Progenitor cell of endocrine pancreas (in vitro differentiated cells): Measurements from ENCODE around the gene TCP11L2. TPM values are rescaled to one million over a fixed set of nuclear protein-coding genes. Genes with fewer than 3 reads are reported as not detected.

ENCODE experiments used
- DNase-seq: peaks from one replicate; pipeline ENCODE4 v3.0.0; 2021; ENCODE audit warnings: low spot score; ENCODE audit not compliant: unreplicated experiment
- H3K27ac Mint-ChIP-seq: 2 replicates; pipeline ENCODE4 v1.8.0; 2021; ENCODE audit warnings: mild to moderate bottlenecking, moderate library complexity, mixed read lengths
- H3K27me3 Mint-ChIP-seq: 2 replicates; pipeline ENCODE4 v1.8.0; 2021; ENCODE audit warnings: mixed read lengths
- H3K36me3 Mint-ChIP-seq: 2 replicates; pipeline ENCODE4 v1.8.0; 2022; ENCODE audit warnings: mixed read lengths; ENCODE audit not compliant: insufficient read depth
- H3K4me1 Mint-ChIP-seq: 2 replicates; pipeline ENCODE4 v1.8.0; 2021; ENCODE audit warnings: low read depth, mixed read lengths
- H3K4me3 Mint-ChIP-seq: 2 replicates; pipeline ENCODE4 v1.8.0; 2021; ENCODE audit warnings: low read depth, mild to moderate bottlenecking, moderate library complexity, mixed read lengths
- H3K9me3 Mint-ChIP-seq: 2 replicates; pipeline ENCODE4 v1.8.0; 2021; ENCODE audit warnings: low read depth, mixed read lengths
- CTCF ChIP-seq: fragments of 200-600 bp; sonication (generic); IDR thresholded peaks from one replicate; pipeline ENCODE4 v1.5.0; 2021; ENCODE audit warnings: antibody characterized with exemption, mild to moderate bottlenecking; ENCODE audit not compliant: unreplicated experiment
- total RNA-seq: library from RNA; stranded (reverse); gene quantifications from 2 replicates; pipeline ENCODE4 v1.2.1, GENCODE V29; 2021

The TCP11L2 gene
- total RNA-seq, 1 donor from 2014 or later, result 16.1 TPM

GRCh38 chr12:106258226-106258625 lies 44.3 kb upstream of the TCP11L2 start:
- H3K4me3 Mint-ChIP-seq, result no peak overlapping the region
- peaks cover 5% of the 10 kb centered on the region for H3K9me3 Mint-ChIP-seq
- no peak for TF ChIP-seq CTCF
- no peak overlapping the region for H3K27ac Mint-ChIP-seq
- peaks cover under 1% of the 10 kb centered on the region for H3K36me3 Mint-ChIP-seq
- H3K4me1 Mint-ChIP-seq, result no peaks in the 10 kb centered on the region
- DNase-seq, result no peak
- H3K27me3 Mint-ChIP-seq, result no peaks in the 10 kb centered on the region

GRCh38 chr12:106258935-106259334 lies 43.6 kb upstream of the TCP11L2 start:
- Mint-ChIP-seq H3K27me3 (no peaks in the 10 kb centered on the region), H3K4me1 (no peaks in the 10 kb centered on the region)

DNA sequence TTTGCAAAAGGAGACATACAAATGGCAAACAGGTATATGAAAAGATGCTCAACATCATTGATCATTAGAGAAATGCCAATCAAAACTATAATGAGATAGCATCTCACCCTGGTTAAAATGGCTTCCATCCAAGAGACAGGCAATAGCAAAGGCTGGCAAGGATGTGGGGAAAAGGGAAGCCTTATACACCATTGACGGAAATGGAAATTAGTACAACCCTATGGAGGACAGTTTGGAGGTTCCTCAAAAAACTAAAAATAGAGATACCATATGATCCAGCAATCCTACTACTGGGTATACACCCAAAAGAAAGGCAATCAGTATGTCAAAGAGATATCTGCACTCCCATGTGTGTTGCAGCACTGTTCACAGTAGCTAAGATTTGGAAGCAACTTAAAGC lies 37.4 kb upstream of the TCP11L2 start:
- Mint-ChIP-seq H3K27me3 (no peaks in the 10 kb centered on the region), H3K4me3 (no peak overlapping the region), H3K27ac (no peak overlapping the region), H3K9me3 (peaks cover 12% of the 10 kb centered on the region), H3K36me3 (peaks cover 2% of the 10 kb centered on the region), H3K4me1 (no peaks in the 10 kb centered on the region)
- DNase-seq, result no peak
- TF ChIP-seq CTCF, result no peak

More at GRCh38 chr12:106258935-106259334, 43.6 kb upstream of the TCP11L2 start:
- Mint-ChIP-seq H3K9me3 (peaks cover 7% of the 10 kb centered on the region), H3K4me3 (no peak overlapping the region), H3K27ac (no peak overlapping the region), H3K36me3 (peaks cover 2% of the 10 kb centered on the region)
- DNase-seq, result no peak
- no peak for TF ChIP-seq CTCF

DNA sequence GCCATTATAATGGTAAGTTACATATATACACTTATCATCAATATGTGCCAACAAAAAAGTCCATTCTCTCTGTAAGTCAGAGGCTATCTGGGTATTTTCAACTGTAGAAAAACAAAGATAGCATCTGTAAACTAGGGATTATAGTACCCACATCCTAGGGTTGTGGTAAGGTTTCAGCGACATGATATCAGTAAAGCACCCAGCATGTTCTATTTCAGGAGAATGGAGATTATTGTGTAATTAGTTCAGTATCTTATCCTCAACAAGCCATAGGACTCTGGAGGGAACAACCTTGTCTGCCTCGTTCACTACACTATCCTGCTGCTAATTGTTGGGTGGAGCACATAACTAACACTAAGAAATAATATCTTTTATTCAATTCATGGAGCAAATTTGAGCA lies 35.0 kb upstream of the TCP11L2 start:
- Mint-ChIP-seq H3K27ac (no peak overlapping the region), H3K9me3 (peaks cover 9% of the 10 kb centered on the region), H3K27me3 (peaks cover 3% of the 10 kb centered on the region), H3K36me3 (peaks cover 2% of the 10 kb centered on the region), H3K4me1 (peaks cover 1% of the 10 kb centered on the region), H3K4me3 (no peak overlapping the region)
- no peak for DNase-seq
- no peak for TF ChIP-seq CTCF

GRCh38 chr12:106269150-106269771 lies 33.3 kb upstream of the TCP11L2 start:
- H3K9me3 Mint-ChIP-seq, result peaks cover 5% of the 10 kb centered on the region
- DNase-seq, result no peak
- no peak for TF ChIP-seq CTCF
- peaks cover 8% of the 10 kb centered on the region for H3K4me1 Mint-ChIP-seq
- H3K4me3 Mint-ChIP-seq, result no peak overlapping the region
- H3K27ac Mint-ChIP-seq, result no peak overlapping the region
- H3K27me3 Mint-ChIP-seq, result peaks cover 3% of the 10 kb centered on the region
- no peaks in the 10 kb centered on the region for H3K36me3 Mint-ChIP-seq
